Progenitor cell of endocrine pancreas (in vitro differentiated cells): ENCODE results near the gene ESM1. TPM values are rescaled to one million over a fixed set of nuclear protein-coding genes. Genes with fewer than 3 reads are reported as not detected.
A peak's percentile ranks its signal among the peaks of the same experiment; 100 is the strongest.

Experiments
- DNase-seq: peaks from one replicate; pipeline ENCODE4 v3.0.0; 2021; ENCODE audit warnings: low spot score; ENCODE audit not compliant: unreplicated experiment
- H3K27ac Mint-ChIP-seq: 2 replicates; pipeline ENCODE4 v1.8.0; 2021; ENCODE audit warnings: mild to moderate bottlenecking, moderate library complexity, mixed read lengths
- H3K27me3 Mint-ChIP-seq: 2 replicates; pipeline ENCODE4 v1.8.0; 2021; ENCODE audit warnings: mixed read lengths
- H3K36me3 Mint-ChIP-seq: 2 replicates; pipeline ENCODE4 v1.8.0; 2022; ENCODE audit warnings: mixed read lengths; ENCODE audit not compliant: insufficient read depth
- H3K4me1 Mint-ChIP-seq: 2 replicates; pipeline ENCODE4 v1.8.0; 2021; ENCODE audit warnings: low read depth, mixed read lengths
- H3K4me3 Mint-ChIP-seq: 2 replicates; pipeline ENCODE4 v1.8.0; 2021; ENCODE audit warnings: low read depth, mild to moderate bottlenecking, moderate library complexity, mixed read lengths
- H3K9me3 Mint-ChIP-seq: 2 replicates; pipeline ENCODE4 v1.8.0; 2021; ENCODE audit warnings: low read depth, mixed read lengths
- CTCF ChIP-seq: fragments of 200-600 bp; sonication (generic); IDR thresholded peaks from one replicate; pipeline ENCODE4 v1.5.0; 2021; ENCODE audit warnings: antibody characterized with exemption, mild to moderate bottlenecking; ENCODE audit not compliant: unreplicated experiment
- total RNA-seq: library from RNA; stranded (reverse); gene quantifications from 2 replicates; pipeline ENCODE4 v1.2.1, GENCODE V29; 2021

Gene ESM1
- total RNA-seq, 1 donor from 2014 or later, result not detected

GRCh38 chr5:54994628-54995027 is 9.2 kb upstream of the ESM1 start:
- no peak overlapping the region for H3K27ac Mint-ChIP-seq
- no peaks in the 10 kb centered on the region for H3K36me3 Mint-ChIP-seq
- no peak overlapping the region for H3K4me3 Mint-ChIP-seq

DNA sequence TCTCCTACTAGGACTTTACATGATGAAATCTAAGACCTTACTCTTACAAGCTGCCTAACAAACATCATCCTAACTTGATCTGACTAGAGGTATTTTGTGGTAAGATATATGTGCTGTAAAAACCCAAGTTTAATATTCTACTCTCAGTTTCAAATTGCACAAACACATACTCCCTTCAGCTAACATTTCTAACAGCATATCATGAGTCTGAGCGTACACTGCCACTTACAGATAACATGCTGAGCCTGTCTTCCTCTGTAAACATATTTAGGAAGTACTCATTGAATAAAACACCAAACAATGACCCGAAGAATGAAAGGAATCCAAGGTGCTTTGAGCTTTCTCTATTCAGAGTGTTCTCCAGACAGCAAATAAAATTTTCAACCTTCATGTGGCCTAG is 7.9 kb upstream of the ESM1 start:
- peaks cover 6% of the 10 kb centered on the region for H3K27me3 Mint-ChIP-seq
- no peaks in the 10 kb centered on the region for H3K36me3 Mint-ChIP-seq
- no peak for DNase-seq
- peak overlapping the region; percentile 45 for H3K27ac Mint-ChIP-seq
- H3K9me3 Mint-ChIP-seq, result no peaks in the 10 kb centered on the region
- no peak for TF ChIP-seq CTCF
- peak overlapping the region; percentile 35 for H3K4me3 Mint-ChIP-seq
- peaks cover 15% of the 10 kb centered on the region for H3K4me1 Mint-ChIP-seq

More at GRCh38 chr5:54994628-54995027, 9.2 kb upstream of the ESM1 start:
- H3K27me3 Mint-ChIP-seq, result peaks cover 6% of the 10 kb centered on the region
- H3K4me1 Mint-ChIP-seq, result peaks cover 15% of the 10 kb centered on the region
- DNase-seq, result no peak
- TF ChIP-seq CTCF, result no peak
- H3K9me3 Mint-ChIP-seq, result no peaks in the 10 kb centered on the region

- H3K9me3 Mint-ChIP-seq, result no peaks in the 10 kb centered on the region
- peaks cover 15% of the 10 kb centered on the region for H3K4me1 Mint-ChIP-seq
- no peak for DNase-seq
- no peak for TF ChIP-seq CTCF
- no peak overlapping the region for H3K4me3 Mint-ChIP-seq
- peaks cover 10% of the 10 kb centered on the region for H3K27me3 Mint-ChIP-seq
- no peak overlapping the region for H3K27ac Mint-ChIP-seq
- H3K36me3 Mint-ChIP-seq, result no peaks in the 10 kb centered on the region
Observed at GRCh38 chr5:54991416-54991815, 6.0 kb upstream of the ESM1 start.

GRCh38 chr5:54990841-54991258 is 5.5 kb upstream of the ESM1 start:
- Mint-ChIP-seq H3K36me3 (no peaks in the 10 kb centered on the region), H3K27me3 (peaks cover 16% of the 10 kb centered on the region), H3K27ac (no peak overlapping the region), H3K4me1 (peaks cover 18% of the 10 kb centered on the region), H3K4me3 (no peak overlapping the region), H3K9me3 (no peaks in the 10 kb centered on the region)
- no peak for DNase-seq
- TF ChIP-seq CTCF, result no peak

- H3K27ac Mint-ChIP-seq, result no peak overlapping the region
- peaks cover 21% of the 10 kb centered on the region for H3K4me1 Mint-ChIP-seq
- peaks cover 30% of the 10 kb centered on the region for H3K27me3 Mint-ChIP-seq
- DNase-seq, result no peak
- H3K36me3 Mint-ChIP-seq, result no peaks in the 10 kb centered on the region
- TF ChIP-seq CTCF, result no peak
- no peak overlapping the region for H3K4me3 Mint-ChIP-seq
- H3K9me3 Mint-ChIP-seq, result no peaks in the 10 kb centered on the region
Observed at GRCh38 chr5:54988817-54989216, 3.4 kb upstream of the ESM1 start.
